K562 (cell line): ENCODE measurements around the gene BBX.

Source experiments
- EZH2 ChIP-seq: IDR thresholded peaks from 2 replicates; pipeline ENCODE4 v1.6.1; 2012; ENCODE audit warnings: low read depth, mild to moderate bottlenecking, inconsistent platforms, low read length, borderline replicate concordance
- GABPA ChIP-seq: fragments of 200-800 bp; sonication (Bioruptor generic); conservative IDR thresholded peaks from 2 replicates; pipeline ENCODE4 v1.6.1; 2016; ENCODE audit warnings: low read depth, missing genetic modification characterization, missing compliant biosample characterization
- MTA3 ChIP-seq: fragments of 450-650 bp; formaldehyde crosslinking; IDR thresholded peaks from 2 replicates; pipeline ENCODE4 v1.6.1; 2017; ENCODE audit warnings: mild to moderate bottlenecking, borderline replicate concordance
- NFIX ChIP-seq: fragments of 250-450 bp; sonication (Bioruptor Pico); IDR thresholded peaks from 2 replicates; pipeline ENCODE4 v1.4.0; 2020; ENCODE audit warnings: low read depth, mild to moderate bottlenecking, moderate library complexity
- NR2C2 ChIP-seq, 2 experiments: fragments of 200-800 bp in 1 of 2; sonication (Bioruptor generic) in 1 of 2; sonication (generic) in 1 of 2; formaldehyde crosslinking in 1 of 2; IDR thresholded peaks; 2 replicates each; pipeline versions ENCODE4 v1.6.1 to v1.8.0; 2016 to 2022; ENCODE audit warnings: mild to moderate bottlenecking in 1 of 2, missing compliant biosample characterization in 1 of 2, missing genetic modification characterization in 1 of 2, missing genetic modification reagents in 1 of 2
- POLR2A ChIP-seq: fragments of 450-650 bp; conservative IDR thresholded peaks from 2 replicates; pipeline ENCODE4 v1.6.1; 2016
- RBFOX2 ChIP-seq: fragments of 200-400 bp; formaldehyde crosslinking; IDR thresholded peaks from 2 replicates; pipeline ENCODE4 v1.6.1; 2017; ENCODE audit warnings: low read depth, mild to moderate bottlenecking, low read length, moderate library complexity
- RBM15 ChIP-seq: fragments of 200-400 bp; formaldehyde crosslinking; IDR thresholded peaks from 2 replicates; pipeline ENCODE4 v1.6.1; 2018; ENCODE audit warnings: mild to moderate bottlenecking, low read length, moderate library complexity; ENCODE audit not compliant: insufficient read depth
- ZNF121 ChIP-seq: sonication (generic); formaldehyde crosslinking; conservative IDR thresholded peaks from 2 replicates; pipeline ENCODE4 v1.8.0; 2022; ENCODE audit warnings: missing genetic modification reagents
- ZNF507 ChIP-seq: conservative IDR thresholded peaks from 2 replicates; pipeline ENCODE4 v1.6.1; 2017; ENCODE audit warnings: missing genetic modification characterization, missing compliant biosample characterization
- TF ChIP-seq, protein P1 (sequence below): sonication (generic); formaldehyde crosslinking; IDR thresholded peaks from 2 replicates; pipeline ENCODE4 v1.8.1; 2022; ENCODE audit warnings: missing genetic modification reagents
- TF ChIP-seq, protein P2 (sequence below), 3 experiments: IDR thresholded peaks in 2 of 3; conservative IDR thresholded peaks in 1 of 3; 2 replicates each; pipeline ENCODE4 v1.5.1; 2011 to 2012; ENCODE audit warnings: low read length in 3 of 3, mild to moderate bottlenecking in 3 of 3, control low read depth in 2 of 3, improper control_type of control experiment in 1 of 3, inconsistent platforms in 1 of 3, low read depth in 1 of 3, mixed read lengths in 1 of 3, moderate library complexity in 1 of 3; ENCODE audit not compliant: insufficient read depth in 2 of 3

DNA sequence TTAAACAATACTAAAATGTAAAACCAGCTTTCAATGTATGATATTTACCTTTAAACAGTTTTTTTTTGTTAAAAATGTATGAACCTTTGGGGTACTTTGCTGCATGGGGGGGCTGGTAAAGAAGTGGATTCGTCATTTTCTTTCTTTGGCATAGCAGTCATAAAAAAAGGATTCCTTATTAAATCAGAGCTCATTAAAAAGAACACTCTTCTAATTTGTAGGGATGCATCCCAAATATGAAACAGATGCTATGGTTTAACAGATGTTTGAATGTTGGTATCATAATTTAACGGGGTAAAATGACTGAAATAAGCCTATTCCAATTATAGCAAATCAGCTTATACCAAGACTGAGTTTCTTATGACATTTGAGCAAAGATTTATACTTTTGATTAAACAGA, 234.4 kb downstream of the BBX start:
- no peak for TF ChIP-seq ZNF121 (CRISPR knock-in tag)
- no peak for TF ChIP-seq POLR2A
- TF ChIP-seq EZH2, result no peak
- TF ChIP-seq, protein P1, sequence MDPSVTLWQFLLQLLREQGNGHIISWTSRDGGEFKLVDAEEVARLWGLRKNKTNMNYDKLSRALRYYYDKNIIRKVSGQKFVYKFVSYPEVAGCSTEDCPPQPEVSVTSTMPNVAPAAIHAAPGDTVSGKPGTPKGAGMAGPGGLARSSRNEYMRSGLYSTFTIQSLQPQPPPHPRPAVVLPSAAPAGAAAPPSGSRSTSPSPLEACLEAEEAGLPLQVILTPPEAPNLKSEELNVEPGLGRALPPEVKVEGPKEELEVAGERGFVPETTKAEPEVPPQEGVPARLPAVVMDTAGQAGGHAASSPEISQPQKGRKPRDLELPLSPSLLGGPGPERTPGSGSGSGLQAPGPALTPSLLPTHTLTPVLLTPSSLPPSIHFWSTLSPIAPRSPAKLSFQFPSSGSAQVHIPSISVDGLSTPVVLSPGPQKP (CRISPR knock-in tag), result no peak
- TF ChIP-seq, protein P2, sequence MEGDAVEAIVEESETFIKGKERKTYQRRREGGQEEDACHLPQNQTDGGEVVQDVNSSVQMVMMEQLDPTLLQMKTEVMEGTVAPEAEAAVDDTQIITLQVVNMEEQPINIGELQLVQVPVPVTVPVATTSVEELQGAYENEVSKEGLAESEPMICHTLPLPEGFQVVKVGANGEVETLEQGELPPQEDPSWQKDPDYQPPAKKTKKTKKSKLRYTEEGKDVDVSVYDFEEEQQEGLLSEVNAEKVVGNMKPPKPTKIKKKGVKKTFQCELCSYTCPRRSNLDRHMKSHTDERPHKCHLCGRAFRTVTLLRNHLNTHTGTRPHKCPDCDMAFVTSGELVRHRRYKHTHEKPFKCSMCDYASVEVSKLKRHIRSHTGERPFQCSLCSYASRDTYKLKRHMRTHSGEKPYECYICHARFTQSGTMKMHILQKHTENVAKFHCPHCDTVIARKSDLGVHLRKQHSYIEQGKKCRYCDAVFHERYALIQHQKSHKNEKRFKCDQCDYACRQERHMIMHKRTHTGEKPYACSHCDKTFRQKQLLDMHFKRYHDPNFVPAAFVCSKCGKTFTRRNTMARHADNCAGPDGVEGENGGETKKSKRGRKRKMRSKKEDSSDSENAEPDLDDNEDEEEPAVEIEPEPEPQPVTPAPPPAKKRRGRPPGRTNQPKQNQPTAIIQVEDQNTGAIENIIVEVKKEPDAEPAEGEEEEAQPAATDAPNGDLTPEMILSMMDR (IDR thresholded peaks at IDR 0.05 in 2 of 3, conservative IDR thresholded peaks at IDR 0.05 in 1 of 3; ENCODE audit: insufficient read depth in 2 of 3, low read depth in 1 of 3, low read length in 3 of 3), result no peak
- TF ChIP-seq NFIX, result no peak
- TF ChIP-seq GABPA (tag), result no peak
- TF ChIP-seq NR2C2 (CRISPR knock-in tag; IDR thresholded peaks at IDR 0.05), result no peak
- TF ChIP-seq NR2C2 (tag; IDR thresholded peaks at IDR 0.05), result no peak
- no peak for TF ChIP-seq MTA3
- TF ChIP-seq RBFOX2, result no peak
- no peak for TF ChIP-seq RBM15
- no peak for TF ChIP-seq ZNF507 (tag)
